GM12864 (cell line): ENCODE results near the gene LPAR2.

ENCODE experiments used
- DNase-seq: peaks from one replicate; pipeline ENCODE4 v3.0.0-alpha.2; 2011; ENCODE audit warnings: low read depth
- H3K4me3 ChIP-seq: 2 replicates; pipeline ENCODE4 v1.5.1; 2011; ENCODE audit warnings: mild to moderate bottlenecking, low read depth, low read length, control low read depth
- CTCF ChIP-seq: IDR thresholded peaks from 2 replicates; pipeline ENCODE4 v1.5.1; 2011; ENCODE audit warnings: low read depth, mild to moderate bottlenecking, moderate library complexity, low read length, control low read depth, inconsistent platforms; ENCODE audit errors: missing control alignments

The LPAR2 gene

GRCh38 chr19:19581391-19581790, 46.6 kb downstream of the LPAR2 start:
- TF ChIP-seq CTCF: no peak
- no peak overlapping the region for H3K4me3 ChIP-seq
- no peak for DNase-seq

- no peak for TF ChIP-seq CTCF
- DNase-seq: no peak
- H3K4me3 ChIP-seq: no peak overlapping the region
Observed at GRCh38 chr19:19580418-19580817, 47.6 kb downstream of the LPAR2 start.

- DNase-seq: no peak
- no peak for TF ChIP-seq CTCF
Observed at GRCh38 chr19:19579533-19580361, 48.3 kb downstream of the LPAR2 start.

GRCh38 chr19:19578252-19578651, 49.8 kb downstream of the LPAR2 start:
- no peak overlapping the region for H3K4me3 ChIP-seq
- no peak for TF ChIP-seq CTCF
- no peak for DNase-seq

More at GRCh38 chr19:19579533-19580361, 48.3 kb downstream of the LPAR2 start:
- H3K4me3 ChIP-seq: no peak overlapping the region

GRCh38 chr19:19575411-19575810, 52.6 kb downstream of the LPAR2 start:
- no peak for TF ChIP-seq CTCF
- DNase-seq: no peak
- H3K4me3 ChIP-seq: no peak overlapping the region
